Measurements from ENCODE around the gene OSM. TPM values are rescaled to one million over a fixed set of nuclear protein-coding genes. Genes with fewer than 3 reads are reported as not detected.
"Not testable (repeated sequence)": the region's sequence is repeated elsewhere in the genome, so short reads cannot be mapped to it uniquely, and the experiment has no call there.

The OSM gene
- total RNA-seq, 1 experiment from 2014 or later: not detected

DNA sequence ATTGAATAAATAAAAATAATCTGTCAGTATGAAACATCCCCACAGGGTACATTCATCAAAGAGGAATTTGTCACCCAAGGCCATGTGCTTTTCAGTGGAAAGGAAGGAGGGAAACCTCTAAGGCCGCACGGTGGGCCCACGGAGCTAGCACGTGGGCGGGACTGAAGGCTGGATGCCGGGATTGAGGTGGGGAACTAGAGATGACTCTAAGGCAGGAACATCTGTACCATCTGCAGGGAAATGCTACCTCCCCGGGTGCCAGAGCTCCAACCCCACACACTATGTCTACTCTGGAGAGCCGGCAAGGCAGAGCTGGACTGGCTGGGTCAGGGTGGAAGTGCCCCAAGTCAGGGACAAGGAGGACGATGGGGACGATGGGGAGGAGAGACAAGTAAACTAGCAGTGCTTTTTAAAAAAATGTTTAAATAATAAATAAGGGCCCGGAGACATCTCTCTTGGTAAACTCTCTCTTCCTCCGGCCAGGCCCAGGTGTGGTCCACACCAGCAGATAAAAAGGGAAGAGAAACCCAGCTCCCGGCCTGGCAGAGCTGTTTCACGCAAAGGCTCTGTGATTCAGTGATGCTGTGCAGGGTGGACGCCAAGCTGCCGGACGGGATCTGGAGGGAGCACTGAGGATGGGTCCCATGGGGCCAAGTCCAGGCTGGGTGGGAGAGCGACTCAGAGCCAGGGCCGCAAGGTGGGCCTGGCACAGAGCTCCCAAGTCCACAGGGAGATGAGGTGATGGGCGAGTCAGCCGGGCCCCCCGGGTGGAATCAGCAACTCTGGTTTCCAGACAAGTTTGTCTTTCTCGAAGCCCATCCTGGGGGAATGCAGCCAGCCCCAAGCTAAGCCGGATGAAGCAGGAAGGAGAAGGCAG is 25.9 kb downstream of the OSM start:
- in situ Hi-C loops (cut with HindIII; ENCODE audit: low pct_unique_long_range_greater_than_20kb, low sequenced_read_pairs): no loop called here

DNA sequence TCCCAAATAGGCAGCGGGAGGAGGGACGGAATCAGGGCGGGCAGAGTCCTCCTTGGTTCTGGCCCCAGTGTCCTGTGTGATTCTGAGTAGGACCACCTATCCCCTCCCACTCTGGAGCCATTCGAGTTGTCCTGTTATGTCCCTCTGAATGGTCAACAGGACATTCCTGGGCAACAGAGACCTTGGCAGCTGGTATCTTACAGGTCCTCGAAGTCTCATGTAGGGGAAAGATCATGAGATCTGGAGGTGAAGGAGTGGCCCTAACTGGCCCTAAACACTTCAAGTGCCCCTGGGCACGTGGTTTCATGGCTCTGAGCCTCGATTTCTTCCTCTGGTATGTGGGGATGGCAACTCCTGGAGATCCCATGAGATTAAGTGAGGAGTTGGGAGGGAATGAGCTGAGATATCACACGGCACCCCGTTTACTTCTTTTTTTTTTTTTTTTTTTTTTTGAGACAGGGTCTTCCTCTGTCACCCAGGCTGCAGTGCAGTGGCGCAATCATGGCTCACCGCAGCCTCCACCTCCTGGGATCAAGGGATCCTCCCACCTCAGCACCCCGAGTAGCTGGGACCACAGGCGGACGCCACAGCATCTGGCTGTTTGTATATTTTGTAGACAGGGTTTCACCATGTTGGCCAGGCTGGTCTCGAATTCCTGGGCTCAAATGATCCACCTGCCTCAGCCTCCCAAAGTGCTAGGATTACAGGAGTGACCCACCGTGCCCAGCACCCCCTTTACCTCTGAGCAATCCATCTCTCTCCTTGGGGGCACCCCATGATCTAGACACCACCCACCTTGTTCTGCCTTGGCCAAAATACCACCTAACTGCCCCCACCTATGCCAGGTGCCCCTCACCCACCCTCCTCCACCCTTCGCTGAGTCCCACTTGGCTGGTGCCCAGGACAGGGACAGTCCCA is 26.9 kb downstream of the OSM start:
- in situ Hi-C loops (cut with HindIII; ENCODE audit: low pct_unique_long_range_greater_than_20kb, low sequenced_read_pairs): no loop called here
- no peak for DNase-seq (ENCODE audit: low read depth)

More for the DNA sequence above, 25.9 kb downstream of the OSM start:
- no peak for DNase-seq (ENCODE audit: low read depth)

GRCh38 chr22:30238661-30239487 is 27.8 kb downstream of the OSM start:
- in situ Hi-C loops (cut with HindIII; ENCODE audit: low pct_unique_long_range_greater_than_20kb, low sequenced_read_pairs): no loop called here
- DNase-seq (ENCODE audit: low read depth): peak; percentile 90

GRCh38 chr22:30238136-30238535 is 28.5 kb downstream of the OSM start:
- DNase-seq (ENCODE audit: low read depth): no peak
- in situ Hi-C loops (cut with HindIII; ENCODE audit: low pct_unique_long_range_greater_than_20kb, low sequenced_read_pairs): no loop called here

DNA sequence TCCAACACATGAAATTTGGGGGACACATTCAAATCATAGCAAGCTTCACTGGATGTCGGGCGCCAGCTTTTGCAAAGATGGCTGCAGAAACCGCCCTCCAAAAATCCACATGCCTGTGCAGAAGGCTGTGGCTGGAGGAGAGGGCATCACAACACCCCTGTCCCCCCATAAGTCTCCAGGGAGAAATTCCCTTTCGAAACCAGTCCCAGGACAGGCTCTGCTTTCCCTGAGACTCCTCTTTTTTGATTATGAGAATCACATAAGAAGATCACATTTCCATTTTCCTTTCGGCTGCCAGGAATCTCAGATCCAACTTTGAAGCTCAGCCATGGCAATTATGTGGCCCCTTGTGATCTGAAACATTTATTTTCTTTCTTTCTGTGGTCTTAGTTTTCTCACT is 29.8 kb downstream of the OSM start:
- in situ Hi-C loops (cut with HindIII; ENCODE audit: low pct_unique_long_range_greater_than_20kb, low sequenced_read_pairs): no loop called here
- DNase-seq (ENCODE audit: low read depth): no peak

GRCh38 chr22:30235687-30236170 is 30.9 kb downstream of the OSM start:
- peak; percentile 99 for DNase-seq (ENCODE audit: low read depth)
- in situ Hi-C loops (cut with HindIII; ENCODE audit: low pct_unique_long_range_greater_than_20kb, low sequenced_read_pairs): no loop called here

GRCh38 chr22:30234786-30235470 is 31.7 kb downstream of the OSM start:
- in situ Hi-C loops (cut with HindIII; ENCODE audit: low pct_unique_long_range_greater_than_20kb, low sequenced_read_pairs): no loop called here
- DNase-seq (ENCODE audit: low read depth): no peak

DNA sequence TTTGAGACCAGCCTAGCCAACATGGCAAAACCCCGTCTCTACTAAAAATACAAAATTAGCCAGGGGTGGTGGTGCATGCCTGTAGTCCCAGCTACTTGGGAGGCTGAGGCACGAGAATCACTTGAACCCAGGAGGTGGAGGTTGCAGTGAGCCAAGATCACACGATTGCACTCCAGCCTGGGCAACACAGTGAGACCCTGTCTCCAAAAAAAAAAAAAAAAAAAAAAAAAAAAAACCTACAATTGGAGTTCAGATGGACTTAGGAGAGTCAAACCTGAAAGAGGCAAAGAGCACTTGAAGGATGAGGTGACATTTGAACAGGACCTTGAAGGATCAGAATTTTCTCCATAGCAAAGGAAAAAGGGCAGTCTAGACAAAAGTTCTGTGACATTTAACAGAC is 32.3 kb downstream of the OSM start:
- DNase-seq (ENCODE audit: low read depth); in situ Hi-C loops (cut with HindIII; ENCODE audit: low pct_unique_long_range_greater_than_20kb, low sequenced_read_pairs): not testable (repeated sequence)

DNA sequence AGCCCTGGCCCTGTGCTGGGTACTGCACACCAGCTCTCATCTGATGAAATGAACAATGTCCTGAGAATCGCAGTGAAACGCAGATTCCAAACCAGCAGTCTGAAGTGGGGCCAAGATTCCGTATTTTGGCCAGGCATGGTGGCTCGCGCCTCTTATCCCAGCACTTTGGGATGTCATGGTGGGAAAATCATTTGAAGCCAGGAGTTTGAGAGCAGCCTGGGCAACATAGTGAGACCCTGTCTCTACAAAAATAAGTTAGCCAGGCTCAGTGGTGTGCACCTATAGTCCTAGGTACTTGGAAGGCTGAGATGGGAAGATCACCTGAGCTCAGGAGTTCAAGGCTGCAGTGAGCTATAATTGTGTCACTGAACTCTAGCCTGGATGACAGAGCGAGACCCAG is 33.1 kb downstream of the OSM start:
- in situ Hi-C loops (cut with HindIII; ENCODE audit: low pct_unique_long_range_greater_than_20kb, low sequenced_read_pairs): no loop called here
- DNase-seq (ENCODE audit: low read depth): no peak

- DNase-seq (ENCODE audit: low read depth): no peak
These were observed 33.9 kb downstream of the OSM start for GRCh38 chr22:30232716-30233218.

GRCh38 chr22:30230787-30231461 is 35.7 kb downstream of the OSM start:
- in situ Hi-C loops (cut with HindIII; ENCODE audit: low pct_unique_long_range_greater_than_20kb, low sequenced_read_pairs): no loop called here
- no peak for DNase-seq (ENCODE audit: low read depth)

More at GRCh38 chr22:30232716-30233218, 33.9 kb downstream of the OSM start:
- in situ Hi-C loops (cut with HindIII; ENCODE audit: low pct_unique_long_range_greater_than_20kb, low sequenced_read_pairs): no loop called here

DNA sequence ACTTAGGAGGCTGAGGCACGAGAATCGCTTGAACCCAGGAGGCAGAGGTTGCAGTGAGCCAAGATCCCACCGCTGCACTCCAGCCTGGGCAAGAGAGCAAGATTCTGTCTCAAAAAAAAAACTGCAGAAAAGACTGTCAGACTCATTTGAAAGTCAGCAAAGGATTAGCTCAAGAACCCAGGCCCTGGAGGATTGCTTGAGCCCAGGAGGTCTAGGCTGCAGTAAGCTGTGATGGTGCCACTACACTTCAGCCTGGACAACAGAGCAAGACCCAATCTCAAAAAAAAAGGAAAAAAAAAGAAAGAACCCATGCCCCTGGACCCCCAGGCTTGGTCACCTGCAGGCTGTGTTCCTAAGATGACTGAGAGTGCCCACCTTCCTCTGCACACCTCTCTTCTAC is 36.3 kb downstream of the OSM start:
- no peak for DNase-seq (ENCODE audit: low read depth)
- in situ Hi-C loops (cut with HindIII; ENCODE audit: low pct_unique_long_range_greater_than_20kb, low sequenced_read_pairs): no loop called here

- in situ Hi-C loops (cut with HindIII; ENCODE audit: low pct_unique_long_range_greater_than_20kb, low sequenced_read_pairs): no loop called here
- peak; percentile 91 for DNase-seq (ENCODE audit: low read depth)
These were observed 37.9 kb downstream of the OSM start for GRCh38 chr22:30228509-30229359.

DNA sequence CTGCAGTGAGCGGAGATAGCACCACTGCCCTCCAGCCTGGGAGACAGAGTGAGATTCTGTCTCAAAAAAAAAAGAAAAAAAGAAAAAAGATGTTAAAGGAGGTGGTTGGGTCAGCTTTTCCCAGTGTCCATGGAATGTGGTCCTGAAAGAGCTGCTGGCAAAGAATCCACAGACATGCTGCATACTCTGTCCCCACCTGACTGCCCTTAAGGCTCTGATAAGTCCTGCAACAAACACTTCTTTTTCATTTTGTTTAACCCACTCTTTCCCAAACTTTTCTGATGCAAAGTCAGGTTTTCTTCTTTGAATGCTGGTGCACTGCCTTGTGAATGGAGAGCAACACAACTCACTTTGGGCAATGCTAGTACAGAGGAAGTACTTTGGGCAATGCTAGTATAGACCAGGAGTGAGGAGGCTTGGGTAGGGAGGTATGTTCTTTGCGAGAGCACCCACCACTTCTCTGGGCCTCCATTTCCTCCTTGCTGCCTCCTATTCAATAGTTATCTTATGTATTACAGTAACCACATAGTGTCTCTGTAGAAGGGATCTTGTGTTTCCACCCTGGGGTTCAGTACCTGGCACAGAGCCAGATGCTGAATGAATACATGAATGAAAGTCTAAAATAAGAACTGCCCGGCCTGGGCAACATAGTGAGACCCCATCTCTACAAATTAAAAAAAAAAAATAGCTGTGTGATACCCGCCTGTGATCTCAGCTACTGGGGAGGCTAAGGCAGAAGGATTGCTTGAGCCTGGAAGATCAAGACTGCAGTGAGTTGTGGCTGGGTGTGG is 39.0 kb downstream of the OSM start:
- DNase-seq (ENCODE audit: low read depth): no peak
- in situ Hi-C loops (cut with HindIII; ENCODE audit: low pct_unique_long_range_greater_than_20kb, low sequenced_read_pairs): no loop called here

DNA sequence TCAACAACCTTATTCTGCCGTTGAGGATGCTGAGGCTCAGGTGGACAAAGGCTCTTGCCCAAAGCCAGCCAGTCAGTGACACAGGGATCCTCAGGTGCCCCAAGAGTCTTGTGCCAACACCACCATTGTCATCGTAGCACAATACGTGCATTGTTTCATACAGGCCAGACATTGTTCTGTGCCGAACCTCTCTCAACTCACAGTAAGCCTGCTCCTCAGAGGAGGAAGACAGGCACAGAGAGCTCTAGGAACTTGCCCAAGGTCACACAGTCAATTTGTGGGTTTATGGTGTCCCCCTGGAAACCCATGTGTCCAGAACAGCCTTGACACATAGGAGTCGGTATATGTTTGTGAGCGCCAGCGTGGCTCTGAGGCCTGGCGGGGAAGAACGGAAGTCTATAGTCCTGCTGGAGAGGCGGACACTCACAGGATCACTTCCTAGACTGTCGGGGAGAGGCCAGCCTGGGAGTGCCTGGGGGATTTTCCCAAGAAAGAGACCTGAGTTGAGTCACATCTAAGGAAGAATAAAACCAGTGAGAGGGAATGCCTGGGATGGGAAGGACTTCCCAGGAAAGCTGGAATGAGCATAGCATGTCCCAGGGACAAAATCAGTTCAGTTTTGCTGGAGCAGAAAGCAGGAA is 40.3 kb downstream of the OSM start:
- in situ Hi-C loops (cut with HindIII; ENCODE audit: low pct_unique_long_range_greater_than_20kb, low sequenced_read_pairs): no loop called here
- DNase-seq (ENCODE audit: low read depth): peak; percentile 82
